Psoas muscle (tissue), 8 donors: ENCODE data around the gene FAIM2. TPM values are rescaled to one million over a fixed set of nuclear protein-coding genes. Genes with fewer than 3 reads are reported as not detected.
"Not testable (repeated sequence)": the region's sequence is repeated elsewhere in the genome, so short reads cannot be mapped to it uniquely, and the experiment has no call there.

Source experiments
- ATAC-seq, 4 donors: fragments of 200-7000 bp; cut with Tn5 transposase; one replicate each; pipeline ENCODE4 v1.9.1; 2020; ENCODE audit warnings: moderate library complexity in 3 of 4, mild to moderate bottlenecking in 2 of 4
- DNase-seq, 2 donors: peaks; one replicate each; pipeline ENCODE4 v3.0.0-alpha.2; 2020
- H3K27ac ChIP-seq: fragments of 200-600 bp; one replicate; pipeline ENCODE4 v1.8.0; 2022
- H3K27me3 ChIP-seq, 3 donors: fragments of 200-600 bp in 1 of 3; one replicate each; pipeline versions ENCODE4 v1.6.1 to v1.8.0; 2013 to 2022; ENCODE audit warnings: low read length in 2 of 3, mild to moderate bottlenecking in 2 of 3, moderate library complexity in 1 of 3; ENCODE audit not compliant: insufficient read depth in 3 of 3
- H3K36me3 ChIP-seq, 2 donors: fragments of 200-600 bp in 1 of 2; one replicate each; pipeline versions ENCODE4 v1.6.1 to v1.8.0; 2013 to 2022; ENCODE audit warnings: low read depth in 1 of 2, mild to moderate bottlenecking in 1 of 2, moderate library complexity in 1 of 2; ENCODE audit not compliant: insufficient read depth in 1 of 2
- H3K4me1 ChIP-seq: fragments of 200-600 bp; one replicate; pipeline ENCODE4 v1.8.0; 2022
- H3K4me3 ChIP-seq: fragments of 200-600 bp; one replicate; pipeline ENCODE4 v1.8.0; 2022; ENCODE audit warnings: mild to moderate bottlenecking
- H3K9me3 ChIP-seq: fragments of 200-600 bp; one replicate; pipeline ENCODE4 v1.8.0; 2022
- CTCF ChIP-seq: fragments of 200-600 bp; IDR thresholded peaks from one replicate; pipeline ENCODE4 v1.8.0; 2022; ENCODE audit warnings: antibody characterized with exemption
- WGBS, 3 donors: extraction: QIAGEN DNeasy Blood & Tissue Kit; methylation state at CpG; one replicate each; pipeline versions ENCODE4 v1.1.6 to v1.1.7; 2013; 5-methylcytosine and 5-hydroxymethylcytosine counted together
- intact Hi-C, 2 donors: fragments of 100-400 bp; cut with DNase I; formaldehyde crosslinking; loops; one replicate each; pipeline versions ENCODE4 v1.11.0 to v1.14.2; 2022
- polyA plus RNA-seq, 3 donors: library from polyadenylated mRNA; stranded (reverse); fragments of 200-250 nt; gene quantifications; one replicate each; pipeline ENCODE4 v1.2.3, GENCODE V29; 2013
- total RNA-seq, 4 donors: library from RNA; stranded (reverse); fragmentation: NEBNext Ultra II Directional in 2 of 4; extraction: Animal tissue kit (Norgen Biotek cat#: 25700) in 2 of 4; gene quantifications; one replicate each; pipeline versions ENCODE4 v1.2.1 to v1.2.4, GENCODE V29; 2021 to 2023
- donor health status: healthy with polysubstance abuse.
- donor health status: DM: no; HTN: no; CAD: no; lungs with moderate emphysema.
- donor health status: Bipolar disorder and iron deficiency.
- donor health status: healthy.
- donor health status: DM: yes; HTN: yes; CAD: no.
- donor health status: DM: no; HTN: no; CAD: no.
- donor health status: DM: no; HTN: no; CAD: no.
- donor health status: DM: yes; HTN: yes; CAD: no.

The FAIM2 gene
- total and polyA plus RNA-seq, 7 donors, result 0.22 to 1.1 (median 0.58) TPM; not detected in 2

- no peak for ATAC-seq
- no peak for DNase-seq
- no peak overlapping the region for H3K4me3 ChIP-seq
- peaks cover 14% of the 10 kb centered on the region for H3K4me1 ChIP-seq
- no peaks in the 10 kb centered on the region for H3K27me3 ChIP-seq
- intact Hi-C loops, result loop anchor here in 1 of 2 donors (5.0 kb wide), 1 partner anchor 200 kb away; no protein-coding TSS in a partner anchor
- TF ChIP-seq CTCF, result no peak
- WGBS, 3 donors, result 73 to 79% (median 75%) methylated on average over 6 of the region's 6 CpGs
- no peaks in the 10 kb centered on the region for H3K36me3 ChIP-seq
- H3K27ac ChIP-seq, result no peak overlapping the region
- H3K9me3 ChIP-seq, result no peaks in the 10 kb centered on the region
These were observed 30.9 kb downstream of the FAIM2 start for GRCh38 chr12:49872781-49873181.

- 95 to 96% (median 96%) methylated on average over 5 of the region's 5 CpGs for WGBS, 3 donors
- no peak for DNase-seq
- Histone ChIP-seq H3K27ac (no peak overlapping the region), H3K27me3 (no peaks in the 10 kb centered on the region), H3K4me3 (no peak overlapping the region), H3K4me1 (peaks cover 15% of the 10 kb centered on the region), H3K9me3 (no peaks in the 10 kb centered on the region), H3K36me3 (no peaks in the 10 kb centered on the region)
- TF ChIP-seq CTCF, result no peak
- ATAC-seq, result no peak
- intact Hi-C loops, result loop anchor here in 1 of 2 donors (5.0 kb wide), 1 partner anchor 200 kb away; no protein-coding TSS in a partner anchor
These were observed 31.3 kb downstream of the FAIM2 start for GRCh38 chr12:49872381-49872780.

GRCh38 chr12:49871811-49872251 lies 31.9 kb downstream of the FAIM2 start:
- 89 to 92% (median 91%) methylated on average over 8 of the region's 8 CpGs for WGBS, 3 donors
- intact Hi-C loops, result loop anchor here in 1 of 2 donors (5.0 kb wide), 1 partner anchor 200 kb away; no protein-coding TSS in a partner anchor
- H3K4me1 ChIP-seq, result peaks cover 17% of the 10 kb centered on the region
- H3K27me3 ChIP-seq, H3K9me3 ChIP-seq, DNase-seq, H3K36me3 ChIP-seq, ATAC-seq, H3K27ac ChIP-seq, H3K4me3 ChIP-seq: not testable (repeated sequence)

- Histone ChIP-seq H3K4me1 (peaks cover 17% of the 10 kb centered on the region), H3K36me3 (no peaks in the 10 kb centered on the region), H3K4me3 (no peak overlapping the region), H3K27ac (no peak overlapping the region), H3K9me3 (no peaks in the 10 kb centered on the region), H3K27me3 (no peaks in the 10 kb centered on the region)
- no peak for TF ChIP-seq CTCF
- intact Hi-C loops, result loop anchor here in 1 of 2 donors (5.0 kb wide), 1 partner anchor 201 kb away; no protein-coding TSS in a partner anchor
- no peak for ATAC-seq
- no peak for DNase-seq
- 88 to 93% (median 93%) methylated on average over 4 of the region's 4 CpGs for WGBS, 3 donors
These were observed 32.5 kb downstream of the FAIM2 start for GRCh38 chr12:49871263-49871561.

GRCh38 chr12:49870501-49871262 lies 33.0 kb downstream of the FAIM2 start:
- TF ChIP-seq CTCF, result no peak
- H3K4me1 ChIP-seq, result peaks cover 17% of the 10 kb centered on the region
- no peak overlapping the region for H3K4me3 ChIP-seq
- H3K36me3 ChIP-seq, result no peaks in the 10 kb centered on the region
- ATAC-seq, result no peak
- 94 to 97% (median 96%) methylated on average over 11 of the region's 11 CpGs for WGBS, 3 donors
- no peaks in the 10 kb centered on the region for H3K27me3 ChIP-seq
- no peak overlapping the region for H3K27ac ChIP-seq
- no peak for DNase-seq
- no peaks in the 10 kb centered on the region for H3K9me3 ChIP-seq
- intact Hi-C loops, result loop anchor here in 1 of 2 donors (5.0 kb wide), 1 partner anchor 202 kb away; no protein-coding TSS in a partner anchor
